ENCODE results near the gene KLHL3.

DNA sequence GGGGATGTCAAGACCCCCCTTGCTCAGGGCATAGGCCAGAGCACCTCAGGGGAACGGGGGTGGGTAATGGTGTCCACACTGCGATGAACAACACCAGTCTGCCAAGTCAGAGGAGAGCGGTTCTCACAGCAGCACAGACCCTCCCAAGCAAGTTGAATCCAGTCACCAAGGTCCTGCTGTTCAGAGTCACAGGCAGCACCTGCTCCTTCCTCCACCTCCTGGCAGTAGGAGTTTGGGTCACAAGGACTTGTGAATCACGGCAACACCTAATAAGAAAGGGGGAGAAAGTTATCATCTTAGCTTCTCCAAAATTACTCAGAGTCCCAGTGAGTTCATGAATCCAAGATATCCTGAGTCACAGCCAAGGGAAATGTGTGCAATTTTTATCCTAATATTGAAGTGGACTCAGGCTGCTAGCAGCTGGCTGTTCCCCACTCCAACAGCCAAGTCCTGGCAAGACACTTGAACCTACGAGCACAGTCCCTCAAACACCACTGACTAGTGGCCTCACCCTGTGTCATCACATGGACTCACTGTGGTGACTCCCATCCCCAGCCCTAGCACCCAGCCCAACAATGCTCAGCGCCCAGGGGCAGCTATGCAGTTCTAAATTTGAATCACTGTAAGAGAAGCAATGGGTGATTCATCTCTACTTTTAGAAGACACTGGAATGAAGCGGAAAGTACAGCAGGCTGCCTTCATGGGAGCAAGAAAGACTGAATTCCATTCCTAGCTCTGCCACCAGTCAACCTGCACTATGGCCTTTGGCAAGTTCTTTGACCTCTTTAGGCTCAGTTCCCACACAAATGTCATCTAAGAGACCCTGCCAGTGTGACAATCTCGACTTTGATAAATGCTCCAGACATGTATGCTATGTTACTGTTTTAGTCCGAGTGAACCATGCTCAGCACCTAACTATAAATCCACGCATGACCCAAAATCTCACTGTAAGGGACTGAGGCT lies 113.7 kb downstream of the KLHL3 start:
- TF ChIP-seq NR1H2 (CRISPR knock-in tag; IDR thresholded peaks at IDR 0.05) (no peak), ZNF423 (CRISPR knock-in tag; IDR thresholded peaks at IDR 0.05) (no peak), ZNF317 (CRISPR knock-in tag; IDR thresholded peaks at IDR 0.05; ENCODE audit: borderline replicate concordance, low read depth) (no peak), SP1 (CRISPR knock-in tag; conservative IDR thresholded peaks at IDR 0.05) (no peak), ZNF138 (CRISPR knock-in tag; conservative IDR thresholded peaks at IDR 0.05) (no peak), NFYB (CRISPR knock-in tag; conservative IDR thresholded peaks at IDR 0.05; ENCODE audit: low read depth) (no peak), ESRRA (CRISPR knock-in tag; IDR thresholded peaks at IDR 0.05; ENCODE audit: borderline replicate concordance) (no peak)
- TF ChIP-seq, protein P1, sequence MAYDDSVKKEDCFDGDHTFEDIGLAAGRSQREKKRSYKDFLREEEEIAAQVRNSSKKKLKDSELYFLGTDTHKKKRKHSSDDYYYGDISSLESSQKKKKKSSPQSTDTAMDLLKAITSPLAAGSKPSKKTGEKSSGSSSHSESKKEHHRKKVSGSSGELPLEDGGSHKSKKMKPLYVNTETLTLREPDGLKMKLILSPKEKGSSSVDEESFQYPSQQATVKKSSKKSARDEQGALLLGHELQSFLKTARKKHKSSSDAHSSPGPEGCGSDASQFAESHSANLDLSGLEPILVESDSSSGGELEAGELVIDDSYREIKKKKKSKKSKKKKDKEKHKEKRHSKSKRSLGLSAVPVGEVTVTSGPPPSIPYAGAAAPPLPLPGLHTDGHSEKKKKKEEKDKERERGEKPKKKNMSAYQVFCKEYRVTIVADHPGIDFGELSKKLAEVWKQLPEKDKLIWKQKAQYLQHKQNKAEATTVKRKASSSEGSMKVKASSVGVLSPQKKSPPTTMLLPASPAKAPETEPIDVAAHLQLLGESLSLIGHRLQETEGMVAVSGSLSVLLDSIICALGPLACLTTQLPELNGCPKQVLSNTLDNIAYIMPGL (CRISPR knock-in tag; IDR thresholded peaks at IDR 0.05), result no peak
- TF ChIP-seq, protein P2, sequence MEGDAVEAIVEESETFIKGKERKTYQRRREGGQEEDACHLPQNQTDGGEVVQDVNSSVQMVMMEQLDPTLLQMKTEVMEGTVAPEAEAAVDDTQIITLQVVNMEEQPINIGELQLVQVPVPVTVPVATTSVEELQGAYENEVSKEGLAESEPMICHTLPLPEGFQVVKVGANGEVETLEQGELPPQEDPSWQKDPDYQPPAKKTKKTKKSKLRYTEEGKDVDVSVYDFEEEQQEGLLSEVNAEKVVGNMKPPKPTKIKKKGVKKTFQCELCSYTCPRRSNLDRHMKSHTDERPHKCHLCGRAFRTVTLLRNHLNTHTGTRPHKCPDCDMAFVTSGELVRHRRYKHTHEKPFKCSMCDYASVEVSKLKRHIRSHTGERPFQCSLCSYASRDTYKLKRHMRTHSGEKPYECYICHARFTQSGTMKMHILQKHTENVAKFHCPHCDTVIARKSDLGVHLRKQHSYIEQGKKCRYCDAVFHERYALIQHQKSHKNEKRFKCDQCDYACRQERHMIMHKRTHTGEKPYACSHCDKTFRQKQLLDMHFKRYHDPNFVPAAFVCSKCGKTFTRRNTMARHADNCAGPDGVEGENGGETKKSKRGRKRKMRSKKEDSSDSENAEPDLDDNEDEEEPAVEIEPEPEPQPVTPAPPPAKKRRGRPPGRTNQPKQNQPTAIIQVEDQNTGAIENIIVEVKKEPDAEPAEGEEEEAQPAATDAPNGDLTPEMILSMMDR (IDR thresholded peaks at IDR 0.05), result no peak
- TF ChIP-seq, protein P3, sequence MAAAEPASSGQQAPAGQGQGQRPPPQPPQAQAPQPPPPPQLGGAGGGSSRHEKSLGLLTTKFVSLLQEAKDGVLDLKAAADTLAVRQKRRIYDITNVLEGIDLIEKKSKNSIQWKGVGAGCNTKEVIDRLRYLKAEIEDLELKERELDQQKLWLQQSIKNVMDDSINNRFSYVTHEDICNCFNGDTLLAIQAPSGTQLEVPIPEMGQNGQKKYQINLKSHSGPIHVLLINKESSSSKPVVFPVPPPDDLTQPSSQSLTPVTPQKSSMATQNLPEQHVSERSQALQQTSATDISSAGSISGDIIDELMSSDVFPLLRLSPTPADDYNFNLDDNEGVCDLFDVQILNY (CRISPR knock-in tag; IDR thresholded peaks at IDR 0.05), result no peak
- TF ChIP-seq, protein P4, sequence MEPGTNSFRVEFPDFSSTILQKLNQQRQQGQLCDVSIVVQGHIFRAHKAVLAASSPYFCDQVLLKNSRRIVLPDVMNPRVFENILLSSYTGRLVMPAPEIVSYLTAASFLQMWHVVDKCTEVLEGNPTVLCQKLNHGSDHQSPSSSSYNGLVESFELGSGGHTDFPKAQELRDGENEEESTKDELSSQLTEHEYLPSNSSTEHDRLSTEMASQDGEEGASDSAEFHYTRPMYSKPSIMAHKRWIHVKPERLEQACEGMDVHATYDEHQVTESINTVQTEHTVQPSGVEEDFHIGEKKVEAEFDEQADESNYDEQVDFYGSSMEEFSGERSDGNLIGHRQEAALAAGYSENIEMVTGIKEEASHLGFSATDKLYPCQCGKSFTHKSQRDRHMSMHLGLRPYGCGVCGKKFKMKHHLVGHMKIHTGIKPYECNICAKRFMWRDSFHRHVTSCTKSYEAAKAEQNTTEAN (CRISPR knock-in tag; IDR thresholded peaks at IDR 0.05), result no peak
- TF ChIP-seq, protein P5, sequence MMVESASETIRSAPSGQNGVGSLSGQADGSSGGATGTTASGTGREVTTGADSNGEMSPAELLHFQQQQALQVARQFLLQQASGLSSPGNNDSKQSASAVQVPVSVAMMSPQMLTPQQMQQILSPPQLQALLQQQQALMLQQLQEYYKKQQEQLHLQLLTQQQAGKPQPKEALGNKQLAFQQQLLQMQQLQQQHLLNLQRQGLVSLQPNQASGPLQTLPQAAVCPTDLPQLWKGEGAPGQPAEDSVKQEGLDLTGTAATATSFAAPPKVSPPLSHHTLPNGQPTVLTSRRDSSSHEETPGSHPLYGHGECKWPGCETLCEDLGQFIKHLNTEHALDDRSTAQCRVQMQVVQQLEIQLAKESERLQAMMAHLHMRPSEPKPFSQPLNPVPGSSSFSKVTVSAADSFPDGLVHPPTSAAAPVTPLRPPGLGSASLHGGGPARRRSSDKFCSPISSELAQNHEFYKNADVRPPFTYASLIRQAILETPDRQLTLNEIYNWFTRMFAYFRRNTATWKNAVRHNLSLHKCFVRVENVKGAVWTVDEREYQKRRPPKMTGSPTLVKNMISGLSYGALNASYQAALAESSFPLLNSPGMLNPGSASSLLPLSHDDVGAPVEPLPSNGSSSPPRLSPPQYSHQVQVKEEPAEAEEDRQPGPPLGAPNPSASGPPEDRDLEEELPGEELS (CRISPR knock-in tag; IDR thresholded peaks at IDR 0.05), result no peak
- TF ChIP-seq, protein P6, sequence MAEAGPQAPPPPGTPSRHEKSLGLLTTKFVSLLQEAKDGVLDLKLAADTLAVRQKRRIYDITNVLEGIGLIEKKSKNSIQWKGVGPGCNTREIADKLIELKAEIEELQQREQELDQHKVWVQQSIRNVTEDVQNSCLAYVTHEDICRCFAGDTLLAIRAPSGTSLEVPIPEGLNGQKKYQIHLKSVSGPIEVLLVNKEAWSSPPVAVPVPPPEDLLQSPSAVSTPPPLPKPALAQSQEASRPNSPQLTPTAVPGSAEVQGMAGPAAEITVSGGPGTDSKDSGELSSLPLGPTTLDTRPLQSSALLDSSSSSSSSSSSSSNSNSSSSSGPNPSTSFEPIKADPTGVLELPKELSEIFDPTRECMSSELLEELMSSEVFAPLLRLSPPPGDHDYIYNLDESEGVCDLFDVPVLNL (CRISPR knock-in tag; IDR thresholded peaks at IDR 0.05; ENCODE audit: borderline replicate concordance, low read depth), result no peak
